ENCODE results near the gene UNC5C. TPM values are rescaled to one million over a fixed set of nuclear protein-coding genes. Genes with fewer than 3 reads are reported as not detected.

Gene UNC5C
- total RNA-seq, 1 experiment from 2014 or later: 8.2 TPM

GRCh38 chr4:95594629-95595028, 45.9 kb upstream of the UNC5C start:
- Histone ChIP-seq H3K4me1 (ENCODE audit: control insufficient read depth, insufficient read depth, low read length) (no peaks in the 10 kb centered on the region), H3K4me3 (ENCODE audit: low read depth in 2 of 2, low read length in 2 of 2) (no peak overlapping the region), H3K36me3 (ENCODE audit: control insufficient read depth, insufficient read depth, low read length) (no peaks in the 10 kb centered on the region), H3K9me3 (ENCODE audit: control insufficient read depth, insufficient read depth, low read depth, low read length) (no peaks in the 10 kb centered on the region), H3K27ac (ENCODE audit: low read length) (no peak overlapping the region), H3K27me3 (ENCODE audit: control insufficient read depth, insufficient read depth, low read length) (no peaks in the 10 kb centered on the region)
- intact Hi-C loops (cut with micrococcal nuclease; ENCODE audit: unreplicated experiment) (no loop called here), in situ Hi-C loops (cut with HindIII; ENCODE audit: low pct_unique_long_range_greater_than_20kb, low sequenced_read_pairs) (no loop called here)
- ChIA-PET POLR2A (no interaction called here), CTCF (no interaction called here)
- no peak for ATAC-seq
- TF ChIP-seq CTCF (IDR thresholded peaks at IDR 0.05) (no peak), SIN3A (IDR thresholded peaks at IDR 0.05; ENCODE audit: borderline replicate concordance, insufficient read depth, low read depth, low read length) (no peak), TCF7L2 (IDR thresholded peaks at IDR 0.05; ENCODE audit: low read depth, low read length) (no peak), POLR2AphosphoS5 (IDR thresholded peaks at IDR 0.05; ENCODE audit: low read depth, low read length) (no peak), REST (IDR thresholded peaks at IDR 0.05; ENCODE audit: insufficient read depth in 1 of 2, low read depth in 2 of 2, low read length in 1 of 2) (no peak)
- no TSS peak for BruUV-seq (replicated peaks)
- no peak for DNase-seq (ENCODE audit: low read depth, low spot score)

- Histone ChIP-seq H3K27ac (ENCODE audit: low read length) (no peak overlapping the region), H3K27me3 (ENCODE audit: control insufficient read depth, insufficient read depth, low read length) (no peaks in the 10 kb centered on the region), H3K4me3 (ENCODE audit: low read depth in 2 of 2, low read length in 2 of 2) (no peak overlapping the region), H3K4me1 (ENCODE audit: control insufficient read depth, insufficient read depth, low read length) (no peaks in the 10 kb centered on the region), H3K36me3 (ENCODE audit: control insufficient read depth, insufficient read depth, low read length) (no peaks in the 10 kb centered on the region), H3K9me3 (ENCODE audit: control insufficient read depth, insufficient read depth, low read depth, low read length) (no peaks in the 10 kb centered on the region)
- in situ Hi-C loops (cut with HindIII; ENCODE audit: low pct_unique_long_range_greater_than_20kb, low sequenced_read_pairs) (no loop called here), intact Hi-C loops (cut with micrococcal nuclease; ENCODE audit: unreplicated experiment) (no loop called here)
- BruUV-seq (replicated peaks): no TSS peak
- CTCF ChIA-PET: no interaction called here
- DNase-seq (ENCODE audit: low read depth, low spot score) (no peak), ATAC-seq (no peak)
- TF ChIP-seq CTCF (IDR thresholded peaks at IDR 0.05): no peak
- TF ChIP-seq SIN3A (IDR thresholded peaks at IDR 0.05; ENCODE audit: borderline replicate concordance, insufficient read depth, low read depth, low read length): no peak
- no peak for TF ChIP-seq REST (IDR thresholded peaks at IDR 0.05; ENCODE audit: insufficient read depth in 1 of 2, low read depth in 2 of 2, low read length in 1 of 2)
- no peak for TF ChIP-seq TCF7L2 (IDR thresholded peaks at IDR 0.05; ENCODE audit: low read depth, low read length)
- TF ChIP-seq POLR2AphosphoS5 (IDR thresholded peaks at IDR 0.05; ENCODE audit: low read depth, low read length): no peak
- POLR2A ChIA-PET: interaction anchor here (0.6 kb wide), 1 partner anchor 45 kb away, joined by 4 read pairs; the partner anchor contains the start of gene UNC5C
These were observed 45.2 kb upstream of the UNC5C start for GRCh38 chr4:95594013-95594412.

Measured in Panc1 (cell line).